Spleen (tissue), 7 donors: ENCODE data around the gene DNAI7.

Experiments used
- POLR2A ChIP-seq, 3 donors: fragments of 450-650 bp; IDR thresholded peaks; one replicate each; pipeline ENCODE4 v1.5.1; 2017; ENCODE audit warnings: antibody characterized with exemption in 3 of 3, mild to moderate bottlenecking in 1 of 3
- POLR2AphosphoS5 ChIP-seq, 3 donors: sonication (generic); formaldehyde crosslinking; IDR thresholded peaks; one replicate each; pipeline ENCODE4 v1.5.1; 2017; ENCODE audit warnings: antibody characterized with exemption in 3 of 3
- TF ChIP-seq, protein P1 (sequence below), 11 experiments: fragments of 200-600 bp in 7 of 11; fragments of 450-650 bp in 4 of 11; sonication (generic) in 4 of 11; IDR thresholded peaks in 8 of 11; conservative IDR thresholded peaks in 3 of 11; 1 replicate in 7 of 11; 2 replicates in 4 of 11; pipeline versions ENCODE4 v1.4.0 to v1.8.0; 2016 to 2021; ENCODE audit warnings: antibody characterized with exemption in 11 of 11, inconsistent platforms in 4 of 11, mild to moderate bottlenecking in 1 of 11
- donor health status: DM: no; HTN: no; CAD: no; lungs with moderate emphysema.
- donor health status: DM: no; HTN: no; CAD: no.
- donor health status: DM: no; HTN: no; CAD: no.

DNA sequence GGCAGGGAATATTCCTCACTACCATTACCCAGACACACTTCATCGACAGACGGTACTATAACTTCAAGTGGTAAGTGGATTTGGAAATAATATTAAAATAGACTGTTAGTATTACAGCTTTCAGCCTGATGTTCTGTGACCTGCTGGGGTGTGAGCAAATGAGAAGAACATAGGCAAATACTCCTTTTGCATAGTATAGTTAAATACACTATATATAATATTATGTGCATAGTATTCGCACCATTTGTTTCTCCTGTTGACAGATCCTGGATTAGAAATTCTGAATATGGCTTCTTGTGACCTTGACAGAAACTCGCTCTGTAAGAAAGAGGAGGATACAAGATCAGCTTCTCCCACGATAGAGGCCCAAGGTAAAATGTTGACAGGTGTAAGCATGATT, 115.6 kb downstream of the DNAI7 start:
- TF ChIP-seq, protein P1, sequence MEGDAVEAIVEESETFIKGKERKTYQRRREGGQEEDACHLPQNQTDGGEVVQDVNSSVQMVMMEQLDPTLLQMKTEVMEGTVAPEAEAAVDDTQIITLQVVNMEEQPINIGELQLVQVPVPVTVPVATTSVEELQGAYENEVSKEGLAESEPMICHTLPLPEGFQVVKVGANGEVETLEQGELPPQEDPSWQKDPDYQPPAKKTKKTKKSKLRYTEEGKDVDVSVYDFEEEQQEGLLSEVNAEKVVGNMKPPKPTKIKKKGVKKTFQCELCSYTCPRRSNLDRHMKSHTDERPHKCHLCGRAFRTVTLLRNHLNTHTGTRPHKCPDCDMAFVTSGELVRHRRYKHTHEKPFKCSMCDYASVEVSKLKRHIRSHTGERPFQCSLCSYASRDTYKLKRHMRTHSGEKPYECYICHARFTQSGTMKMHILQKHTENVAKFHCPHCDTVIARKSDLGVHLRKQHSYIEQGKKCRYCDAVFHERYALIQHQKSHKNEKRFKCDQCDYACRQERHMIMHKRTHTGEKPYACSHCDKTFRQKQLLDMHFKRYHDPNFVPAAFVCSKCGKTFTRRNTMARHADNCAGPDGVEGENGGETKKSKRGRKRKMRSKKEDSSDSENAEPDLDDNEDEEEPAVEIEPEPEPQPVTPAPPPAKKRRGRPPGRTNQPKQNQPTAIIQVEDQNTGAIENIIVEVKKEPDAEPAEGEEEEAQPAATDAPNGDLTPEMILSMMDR (IDR thresholded peaks at IDR 0.05 in 8 of 11, conservative IDR thresholded peaks at IDR 0.05 in 3 of 11), result no peak
- TF ChIP-seq POLR2AphosphoS5 (IDR thresholded peaks at IDR 0.05) (no peak), POLR2A (IDR thresholded peaks at IDR 0.05) (no peak)
